ENCODE data around the gene IMMP2L. TPM values are rescaled to one million over a fixed set of nuclear protein-coding genes. Genes with fewer than 3 reads are reported as not detected.

IMMP2L gene
- total RNA-seq, 1 donor from 2014 or later, result 29.7 TPM

- Mint-ChIP-seq H3K27ac (no peak overlapping the region), H3K4me1 (ENCODE audit: low read depth) (peaks cover 7% of the 10 kb centered on the region), H3K9me3 (ENCODE audit: low read depth) (peaks cover 4% of the 10 kb centered on the region), H3K36me3 (ENCODE audit: insufficient read depth) (no peaks in the 10 kb centered on the region), H3K27me3 (no peaks in the 10 kb centered on the region), H3K4me3 (ENCODE audit: low read depth) (no peak overlapping the region)
- TF ChIP-seq CTCF (IDR thresholded peaks at IDR 0.05; ENCODE audit: unreplicated experiment), result no peak
- no peak for DNase-seq (ENCODE audit: low spot score, unreplicated experiment)
These were observed 475.8 kb downstream of the IMMP2L start for GRCh38 chr7:111086532-111086931.

GRCh38 chr7:111085356-111085755, 476.9 kb downstream of the IMMP2L start:
- Mint-ChIP-seq H3K27me3 (no peaks in the 10 kb centered on the region), H3K4me3 (ENCODE audit: low read depth) (no peak overlapping the region), H3K27ac (no peak overlapping the region), H3K4me1 (ENCODE audit: low read depth) (no peaks in the 10 kb centered on the region), H3K36me3 (ENCODE audit: insufficient read depth) (no peaks in the 10 kb centered on the region), H3K9me3 (ENCODE audit: low read depth) (peaks cover 4% of the 10 kb centered on the region)
- DNase-seq (ENCODE audit: low spot score, unreplicated experiment), result no peak
- no peak for TF ChIP-seq CTCF (IDR thresholded peaks at IDR 0.05; ENCODE audit: unreplicated experiment)

GRCh38 chr7:111083413-111083812, 478.9 kb downstream of the IMMP2L start:
- TF ChIP-seq CTCF (IDR thresholded peaks at IDR 0.05; ENCODE audit: unreplicated experiment), result no peak
- no peak overlapping the region for H3K27ac Mint-ChIP-seq
- no peaks in the 10 kb centered on the region for H3K36me3 Mint-ChIP-seq (ENCODE audit: insufficient read depth)
- DNase-seq (ENCODE audit: low spot score, unreplicated experiment), result no peak
- peaks cover 4% of the 10 kb centered on the region for H3K9me3 Mint-ChIP-seq (ENCODE audit: low read depth)
- no peaks in the 10 kb centered on the region for H3K27me3 Mint-ChIP-seq
- no peaks in the 10 kb centered on the region for H3K4me1 Mint-ChIP-seq (ENCODE audit: low read depth)
- H3K4me3 Mint-ChIP-seq (ENCODE audit: low read depth), result no peak overlapping the region

GRCh38 chr7:111082351-111082750, 479.9 kb downstream of the IMMP2L start:
- no peak for TF ChIP-seq CTCF (IDR thresholded peaks at IDR 0.05; ENCODE audit: unreplicated experiment)
- H3K9me3 Mint-ChIP-seq (ENCODE audit: low read depth), result peaks cover 4% of the 10 kb centered on the region
- no peak overlapping the region for H3K27ac Mint-ChIP-seq
- no peaks in the 10 kb centered on the region for H3K36me3 Mint-ChIP-seq (ENCODE audit: insufficient read depth)
- H3K4me1 Mint-ChIP-seq (ENCODE audit: low read depth), result no peaks in the 10 kb centered on the region
- no peak overlapping the region for H3K4me3 Mint-ChIP-seq (ENCODE audit: low read depth)
- H3K27me3 Mint-ChIP-seq, result no peaks in the 10 kb centered on the region
- DNase-seq (ENCODE audit: low spot score, unreplicated experiment), result no peak

- Mint-ChIP-seq H3K4me3 (ENCODE audit: low read depth) (no peak overlapping the region), H3K27ac (no peak overlapping the region), H3K4me1 (ENCODE audit: low read depth) (no peaks in the 10 kb centered on the region), H3K36me3 (ENCODE audit: insufficient read depth) (no peaks in the 10 kb centered on the region), H3K27me3 (no peaks in the 10 kb centered on the region), H3K9me3 (ENCODE audit: low read depth) (peaks cover 4% of the 10 kb centered on the region)
- no peak for TF ChIP-seq CTCF (IDR thresholded peaks at IDR 0.05; ENCODE audit: unreplicated experiment)
- no peak for DNase-seq (ENCODE audit: low spot score, unreplicated experiment)
These were observed 480.6 kb downstream of the IMMP2L start for GRCh38 chr7:111081546-111082267.

Data from progenitor cell of endocrine pancreas (in vitro differentiated cells).